K562 (cell line): ENCODE measurements around the gene TSPAN3. TPM values are rescaled to one million over a fixed set of nuclear protein-coding genes. Genes with fewer than 3 reads are reported as not detected.

ENCODE experiments used
- ATAC-seq: fragments of 200-7000 bp; cut with Tn5 transposase; 3 replicates; pipeline ENCODE4 v1.9.1; 2020; ENCODE audit warnings: moderate library complexity
- BruUV-seq: library from RNA; stranded (reverse); fragments of 400-500 nt; replicated peaks from 2 replicates; lab custom pipeline; 2021; lab: Mats Ljungman, UMichigan
- CTCF ChIA-PET: fragments of 300-600 bp; formaldehyde crosslinking; extraction: SDS; loops from one replicate; lab custom pipeline; 2021; ENCODE audit warnings: low intra/inter-chr PET ratio; lab: Yijun Ruan, JAX
- POLR2A ChIA-PET: fragments of 300-600, 350-650 bp; sonication (Branson Sonifier 250); formaldehyde crosslinking; extraction: SDS; loops from one replicate; lab custom pipeline; 2021; ENCODE audit warnings: antibody characterized with exemption, inconsistent platforms; lab: Yijun Ruan, JAX
- DNase-seq, 4 experiments: peaks; one replicate each; pipeline versions ENCODE4 v3.0.0 to v3.0.0-alpha.2; 2011 to 2018; ENCODE audit warnings: low spot score in 3 of 4, mixed read lengths in 3 of 4; ENCODE audit errors: extremely low read depth in 1 of 4
- FAIRE-seq: peaks from 2 replicates; lab custom pipeline; 2011; peaks lifted over from hg19 to GRCh38; lab: Jason Lieb, UNC
- H2AFZ ChIP-seq: 2 replicates; pipeline ENCODE4 v1.6.0; 2011; ENCODE audit warnings: low read depth, low read length, control low read depth, inconsistent platforms
- H3K27ac ChIP-seq: fragments of 200-600 bp; 3 replicates; pipeline ENCODE4 v1.8.0; 2011; ENCODE audit warnings: low read depth, mild to moderate bottlenecking, control low read depth, inconsistent platforms, low read length, moderate library complexity, mixed read lengths; ENCODE audit errors: extremely low read depth
- H3K27me3 ChIP-seq, 2 experiments: fragments of 300-600 bp in 1 of 2; 2 replicates in 1 of 2; 3 replicates in 1 of 2; pipeline versions ENCODE4 v1.6.0 to v1.8.0; 2011; ENCODE audit warnings: inconsistent platforms in 2 of 2, low read length in 2 of 2, mild to moderate bottlenecking in 1 of 2, mixed read lengths in 1 of 2, moderate library complexity in 1 of 2; ENCODE audit not compliant: control insufficient read depth in 2 of 2, insufficient read depth in 2 of 2
- H3K36me3 ChIP-seq: fragments of 300-600 bp; 3 replicates; pipeline ENCODE4 v1.8.0; 2011; ENCODE audit warnings: mild to moderate bottlenecking, low read length, inconsistent platforms; ENCODE audit not compliant: control insufficient read depth, insufficient read depth
- H3K4me1 ChIP-seq, 2 experiments: fragments of 200-600 bp in 1 of 2; replicated peaks in 1 of 2; 2 replicates in 1 of 2; 3 replicates in 1 of 2; pipeline versions ENCODE4 v1.5.1 to v1.8.0; 2011; ENCODE audit warnings: inconsistent platforms in 2 of 2, low read length in 2 of 2, mild to moderate bottlenecking in 1 of 2, mixed read lengths in 1 of 2, moderate library complexity in 1 of 2; ENCODE audit not compliant: control insufficient read depth in 2 of 2, insufficient read depth in 2 of 2
- H3K4me2 ChIP-seq: 2 replicates; pipeline ENCODE4 v1.6.1; 2011; ENCODE audit warnings: low read length, control low read depth, inconsistent platforms, mixed read lengths; ENCODE audit not compliant: insufficient read depth
- H3K4me3 ChIP-seq: fragments of 200-600 bp; sonication (generic), shearing (Covaris generic); 2 replicates; pipeline ENCODE4 v1.5.1; 2016; ENCODE audit warnings: control low read depth, inconsistent platforms
- H3K79me2 ChIP-seq: fragments of 200-600 bp; 3 replicates; pipeline ENCODE4 v1.8.0; 2011; ENCODE audit warnings: low read length, inconsistent platforms; ENCODE audit not compliant: control insufficient read depth, insufficient read depth
- H3K9ac ChIP-seq, 2 experiments: 2 replicates each; pipeline versions ENCODE4 v1.6.0 to v1.6.1; 2011; ENCODE audit warnings: low read depth in 2 of 2, low read length in 2 of 2, control low read depth in 1 of 2, inconsistent platforms in 1 of 2, mild to moderate bottlenecking in 1 of 2, mixed read lengths in 1 of 2; ENCODE audit not compliant: insufficient read depth in 1 of 2
- H3K9me1 ChIP-seq: one replicate; pipeline ENCODE4 v1.6.0; 2011; ENCODE audit warnings: inconsistent platforms, mild to moderate bottlenecking, low read length, moderate library complexity; ENCODE audit not compliant: control insufficient read depth, insufficient read depth
- H3K9me3 ChIP-seq: replicated peaks from 2 replicates; pipeline ENCODE4 v1.5.1; 2011; ENCODE audit warnings: low read depth, low read length, inconsistent platforms; ENCODE audit not compliant: control insufficient read depth, insufficient read depth
- H4K20me1 ChIP-seq: replicated peaks from 2 replicates; pipeline ENCODE4 v1.6.1; 2011; ENCODE audit warnings: low read length, inconsistent platforms, mixed read lengths; ENCODE audit not compliant: control insufficient read depth, insufficient read depth
- GTF2B ChIP-seq: IDR thresholded peaks from 2 replicates; pipeline ENCODE4 v1.6.1; 2011; ENCODE audit not compliant: insufficient read length; ENCODE audit errors: extremely low read depth
- KLF16 ChIP-seq: IDR thresholded peaks from 2 replicates; pipeline ENCODE4 v1.6.1; 2016; ENCODE audit warnings: antibody characterized with exemption
- PRMT5 ChIP-seq: sonication (generic); formaldehyde crosslinking; IDR thresholded peaks from 2 replicates; pipeline ENCODE4 v1.5.0; 2020; ENCODE audit warnings: missing genetic modification reagents
- ZNF561 ChIP-seq: fragments of 450-650 bp; formaldehyde crosslinking; conservative IDR thresholded peaks from 2 replicates; pipeline ENCODE4 v1.4.0; 2020; ENCODE audit warnings: mild to moderate bottlenecking, moderate library complexity
- WGBS: fragments of 100-300 bp; shearing (Covaris generic); methylation state at CpG from one replicate; pipeline ENCODE4 v1.1.6; 2016; ENCODE audit warnings: low coverage, mixed read lengths; ENCODE audit not compliant: insufficient coverage; ENCODE audit errors: missing lambda C conversion rate; 5-methylcytosine and 5-hydroxymethylcytosine counted together
- in situ Hi-C: fragments of 300-500 bp; cut with MboI; formaldehyde crosslinking; loops from 4 replicates; pipeline ENCODE4 v1.15.0; 2018; ENCODE audit warnings: inconsistent platforms, mixed read lengths
- intact Hi-C: fragments of 100-400 bp; cut with micrococcal nuclease; formaldehyde crosslinking; loops from 2 replicates; pipeline ENCODE4 v1.14.2; 2022
- polyA plus RNA-seq, 8 experiments: library from polyadenylated mRNA; depleted of rRNA in 4 of 8; stranded (reverse) in 5 of 8; unstranded in 3 of 8; fragments of >200 nt; fragmentation: Nextera tagmentation in 2 of 8; fragmentation: Illumina TruSeq in 1 of 8; extraction: Ambion mirVana in 2 of 8; extraction: Trizol in 1 of 8; gene quantifications; 2 replicates each; pipeline versions ENCODE4 v1.2.1 to v1.2.3, GENCODE V29; 2011 to 2014; ENCODE audit warnings: inconsistent platforms in 1 of 8, missing spikeins in 1 of 8
- total RNA-seq, 7 experiments: library from RNA; depleted of rRNA in 6 of 7; stranded (reverse); fragments of >200 nt in 6 of 7; fragmentation: Illumina TruSeq in 2 of 7; extraction: Trizol in 2 of 7; gene quantifications; 2 replicates each; pipeline versions ENCODE4 v1.2.1 to v1.2.3, GENCODE V29; 2011 to 2021; ENCODE audit warnings: low replicate concordance in 1 of 7
- TF ChIP-seq, protein P1 (sequence below): fragments of 450-650 bp; IDR thresholded peaks from 2 replicates; pipeline ENCODE4 v1.6.1; 2016; ENCODE audit warnings: borderline replicate concordance

The TSPAN3 gene
- total and polyA plus RNA-seq, 9 of the 15 experiments (the other 6 are each of a cell fraction or from before 2014, with no cell fraction given) = 14.3 to 144 (median 71.1) TPM

- no peaks in the 10 kb centered on the region for H3K9me3 ChIP-seq
- BruUV-seq = no TSS peak
- no peak for ATAC-seq
- no peak overlapping the region for H3K9ac ChIP-seq
- no peak for TF ChIP-seq PRMT5
- TF ChIP-seq, protein P1, sequence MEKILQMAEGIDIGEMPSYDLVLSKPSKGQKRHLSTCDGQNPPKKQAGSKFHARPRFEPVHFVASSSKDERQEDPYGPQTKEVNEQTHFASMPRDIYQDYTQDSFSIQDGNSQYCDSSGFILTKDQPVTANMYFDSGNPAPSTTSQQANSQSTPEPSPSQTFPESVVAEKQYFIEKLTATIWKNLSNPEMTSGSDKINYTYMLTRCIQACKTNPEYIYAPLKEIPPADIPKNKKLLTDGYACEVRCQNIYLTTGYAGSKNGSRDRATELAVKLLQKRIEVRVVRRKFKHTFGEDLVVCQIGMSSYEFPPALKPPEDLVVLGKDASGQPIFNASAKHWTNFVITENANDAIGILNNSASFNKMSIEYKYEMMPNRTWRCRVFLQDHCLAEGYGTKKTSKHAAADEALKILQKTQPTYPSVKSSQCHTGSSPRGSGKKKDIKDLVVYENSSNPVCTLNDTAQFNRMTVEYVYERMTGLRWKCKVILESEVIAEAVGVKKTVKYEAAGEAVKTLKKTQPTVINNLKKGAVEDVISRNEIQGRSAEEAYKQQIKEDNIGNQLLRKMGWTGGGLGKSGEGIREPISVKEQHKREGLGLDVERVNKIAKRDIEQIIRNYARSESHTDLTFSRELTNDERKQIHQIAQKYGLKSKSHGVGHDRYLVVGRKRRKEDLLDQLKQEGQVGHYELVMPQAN = no peak
- TF ChIP-seq ZNF561 = no peak
- TF ChIP-seq KLF16 = no peak
- no peak for TF ChIP-seq GTF2B
- no peak overlapping the region for H3K4me3 ChIP-seq
- intact Hi-C loops (no loop called here), in situ Hi-C loops (no loop called here)
- H3K79me2 ChIP-seq = no peaks in the 10 kb centered on the region
- FAIRE-seq = no peak
- ChIA-PET POLR2A (interaction anchor here (1.4 kb wide), 1 partner anchor 11 kb away, joined by 3 read pairs; no protein-coding TSS in a partner anchor), CTCF (no interaction called here)
- no peak for DNase-seq
- peaks cover 6% of the 10 kb centered on the region; the same call in 1 of the 2 replicates for H4K20me1 ChIP-seq
- H3K27me3 ChIP-seq = peaks cover 0 to 3% of the 10 kb centered on the region in 2 experiments; a peak in 2 of 5 replicates
- H3K27ac ChIP-seq = no peak overlapping the region
- H3K4me2 ChIP-seq = no peak overlapping the region
- H3K4me1 ChIP-seq = peaks cover 0 to 59% of the 10 kb centered on the region in 2 experiments; a peak in 2 of 5 replicates
- H3K36me3 ChIP-seq = 0 out of 3 replicates have a peak, but pooled peaks cover 4% of the 10 kb centered on the region
- 29% methylated on average over 13 of the region's 22 CpGs for WGBS
- no peak overlapping the region for H2AFZ ChIP-seq
- peaks cover 4% of the 10 kb centered on the region for H3K9me1 ChIP-seq
These were observed 38.8 kb downstream of the TSPAN3 start for GRCh38 chr15:77032052-77032646.
